Medulla oblongata (tissue), 1 donor: ENCODE results near the gene BCL2.

Experiments
- DNase-seq: peaks from one replicate; pipeline ENCODE4 v3.0.0-alpha.2; 2015; ENCODE audit errors: extremely low spot score

BCL2 gene

GRCh38 chr18:63181706-63182309 is 137.8 kb downstream of the BCL2 start:
- DNase-seq, result no peak

- DNase-seq, result no peak
Measured at GRCh38 chr18:63180971-63181376, 138.6 kb downstream of the BCL2 start.

- no peak for DNase-seq
Measured at GRCh38 chr18:63180321-63180720, 139.2 kb downstream of the BCL2 start.

GRCh38 chr18:63179422-63179821 is 140.1 kb downstream of the BCL2 start:
- no peak for DNase-seq

GRCh38 chr18:63178971-63179370 is 140.6 kb downstream of the BCL2 start:
- DNase-seq, result no peak

GRCh38 chr18:63177919-63178821 is 141.4 kb downstream of the BCL2 start:
- DNase-seq, result no peak

- no peak for DNase-seq
Measured at GRCh38 chr18:63177259-63177658, 142.3 kb downstream of the BCL2 start.

- DNase-seq, result no peak
Measured at GRCh38 chr18:63175264-63175663, 144.3 kb downstream of the BCL2 start.

GRCh38 chr18:63173983-63174382 is 145.6 kb downstream of the BCL2 start:
- no peak for DNase-seq

- DNase-seq, result no peak
Measured at GRCh38 chr18:63169853-63170252, 149.7 kb downstream of the BCL2 start.

GRCh38 chr18:63168287-63168686 is 151.3 kb downstream of the BCL2 start:
- no peak for DNase-seq

- no peak for DNase-seq
Measured at GRCh38 chr18:63166142-63166541, 153.4 kb downstream of the BCL2 start.

GRCh38 chr18:63164396-63164795 is 155.2 kb downstream of the BCL2 start:
- no peak for DNase-seq

GRCh38 chr18:63162271-63163014 is 157.1 kb downstream of the BCL2 start:
- DNase-seq, result peak; percentile 38

GRCh38 chr18:63161761-63162195 is 157.8 kb downstream of the BCL2 start:
- peak; percentile 54 for DNase-seq

- no peak for DNase-seq
Measured at GRCh38 chr18:63161032-63161760, 158.4 kb downstream of the BCL2 start.

- no peak for DNase-seq
Measured at GRCh38 chr18:63160172-63160995, 159.2 kb downstream of the BCL2 start.

- DNase-seq, result no peak
Measured at GRCh38 chr18:63159590-63159989, 160.0 kb downstream of the BCL2 start.

- no peak for DNase-seq
Measured at GRCh38 chr18:63158676-63159291, 160.8 kb downstream of the BCL2 start.

GRCh38 chr18:63158012-63158631 is 161.4 kb downstream of the BCL2 start:
- no peak for DNase-seq
